Testis (tissue), 3 donors: ENCODE measurements around the gene ZNF705A. TPM values are rescaled to one million over a fixed set of nuclear protein-coding genes. Genes with fewer than 3 reads are reported as not detected.
"Not testable (repeated sequence)": the region's sequence is repeated elsewhere in the genome, so short reads cannot be mapped to it uniquely, and the experiment has no call there.

Experiments used
- DNase-seq: peaks from one replicate; pipeline ENCODE4 v3.0.0-alpha.2; 2019
- H3K27ac ChIP-seq, 2 donors: fragments of 200-600 bp; sonication (generic); one replicate each; pipeline ENCODE4 v1.5.1; 2019
- H3K27me3 ChIP-seq: fragments of 200-600 bp; sonication (generic); one replicate; pipeline ENCODE4 v1.5.1; 2019
- H3K36me3 ChIP-seq: fragments of 200-600 bp; sonication (generic); one replicate; pipeline ENCODE4 v1.5.1; 2017; ENCODE audit warnings: low read depth; ENCODE audit errors: missing control alignments
- H3K4me1 ChIP-seq: fragments of 200-600 bp; sonication (generic); one replicate; pipeline ENCODE4 v1.5.1; 2019
- H3K4me3 ChIP-seq, 2 donors: fragments of 200-600 bp; sonication (generic); one replicate each; pipeline ENCODE4 v1.5.1; 2017 to 2019
- H3K9me3 ChIP-seq: fragments of 200-600 bp; sonication (generic); one replicate; pipeline ENCODE4 v1.5.1; 2017
- CTCF ChIP-seq, 3 experiments: fragments of 450-650 bp in 2 of 3; fragments of 200-600 bp in 1 of 3; sonication (generic) in 1 of 3; IDR thresholded peaks; one replicate each; pipeline ENCODE4 v1.5.1; 2016 to 2019; ENCODE audit warnings: antibody characterized with exemption in 3 of 3, mild to moderate bottlenecking in 2 of 3, moderate library complexity in 1 of 3
- POLR2A ChIP-seq: fragments of 450-650 bp; IDR thresholded peaks from one replicate; pipeline ENCODE4 v1.6.1; 2017; ENCODE audit warnings: antibody characterized with exemption, mild to moderate bottlenecking, moderate library complexity
- WGBS, 2 donors: methylation state at CpG; one replicate each; pipeline ENCODE4 v1.1.5; 2018; 5-methylcytosine and 5-hydroxymethylcytosine counted together
- intact Hi-C: fragments of 100-400 bp; cut with DNase I; formaldehyde crosslinking; loops from one replicate; pipeline ENCODE4 v1.15.1; 2023; ENCODE audit warnings: low total_unique reads
- polyA plus RNA-seq: library from polyadenylated mRNA; stranded (reverse); fragments of 350-450 nt; fragmentation: Illumina TruSeq; extraction: RNeasy Lipid Tissue Mini Kit (QIAGEN cat#74804); gene quantifications from one replicate; pipeline ENCODE4 v1.2.3, GENCODE V29; 2014; ENCODE audit warnings: low read depth, low replicate concordance; ENCODE audit not compliant: insufficient read depth
- total RNA-seq, 2 donors: library from RNA; depleted of rRNA; stranded (reverse); fragments of >200 nt; gene quantifications; one replicate each; pipeline ENCODE4 v1.2.3, GENCODE V29; 2016

The ZNF705A gene
- total and polyA plus RNA-seq, 3 donors from 2014 or later, result 0.43 to 0.87 (median 0.75) TPM

DNA sequence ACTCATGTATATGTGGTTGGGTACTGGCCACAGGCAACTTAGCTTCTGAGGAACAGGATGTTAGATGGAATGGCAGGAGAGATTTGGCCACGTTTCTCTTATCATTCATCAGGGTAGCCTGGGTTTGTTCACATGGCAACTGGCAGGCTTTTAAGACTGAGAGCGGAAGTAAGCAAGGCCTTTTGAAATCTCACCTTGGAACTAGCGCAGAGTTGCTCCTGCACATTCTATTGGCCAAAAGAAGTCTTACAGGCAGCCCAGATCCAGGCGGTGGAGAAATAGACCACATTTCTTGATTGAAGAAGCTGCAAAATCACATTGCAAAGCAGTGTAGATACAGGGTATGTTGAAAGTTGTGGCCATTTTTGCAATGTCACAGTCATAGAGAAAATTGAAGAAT is 29.7 kb upstream of the ZNF705A start:
- TF ChIP-seq CTCF (IDR thresholded peaks at IDR 0.05), result no peak
- no peak for TF ChIP-seq POLR2A
- Histone ChIP-seq H3K9me3 (no peaks in the 10 kb centered on the region), H3K36me3 (no peaks in the 10 kb centered on the region), H3K4me3 (no peak overlapping the region), H3K27ac (no peak overlapping the region), H3K4me1 (no peaks in the 10 kb centered on the region), H3K27me3 (no peaks in the 10 kb centered on the region)
- DNase-seq, result no peak
- intact Hi-C loops, result no loop called here
- 75 to 83% methylated on average over 4 of the region's 4 CpGs for WGBS, 2 donors

DNA sequence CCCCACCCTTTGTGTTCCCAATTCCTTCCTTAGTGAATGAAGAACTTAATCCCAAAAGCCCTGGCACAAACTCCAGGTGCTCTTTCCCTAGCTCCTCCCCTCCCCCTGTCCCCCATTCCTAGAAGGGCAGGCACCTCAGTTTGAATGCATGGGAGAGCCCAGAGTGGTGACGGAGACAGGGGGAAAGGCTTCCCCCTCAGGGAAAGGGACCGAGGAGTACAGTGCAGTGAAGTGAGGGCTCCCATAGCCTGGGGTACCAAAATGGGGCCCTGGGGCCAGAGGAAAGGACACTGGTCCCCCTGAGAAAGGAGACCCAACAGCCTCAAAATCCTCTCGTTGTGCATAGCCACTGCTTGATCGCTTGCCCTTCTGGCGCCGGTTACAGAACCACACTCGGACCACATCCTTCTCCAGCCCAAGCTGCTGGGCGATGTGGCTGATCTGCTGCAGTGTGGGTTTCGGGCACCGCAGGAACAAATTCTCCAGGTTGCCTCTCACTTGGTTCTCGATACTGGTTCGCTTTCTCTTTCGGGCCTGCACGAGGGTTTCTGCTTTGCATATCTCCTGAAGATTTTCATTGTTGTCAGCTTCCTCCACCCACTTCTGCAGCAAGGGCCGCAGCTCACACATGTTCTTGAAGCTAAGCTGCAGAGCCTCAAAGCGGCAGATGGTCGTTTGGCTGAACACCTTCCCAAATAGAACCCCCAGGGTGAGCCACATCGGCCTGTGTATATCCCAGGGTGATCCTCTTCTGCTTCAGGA is 23.0 kb upstream of the ZNF705A start:
- H3K36me3 ChIP-seq, H3K9me3 ChIP-seq, intact Hi-C loops, DNase-seq, H3K27ac ChIP-seq, H3K27me3 ChIP-seq, H3K4me1 ChIP-seq, H3K4me3 ChIP-seq: not testable (repeated sequence)
- whole genome bisulfite sequencing, 2 donors, result 67 to 73% methylated on average over 15 to 16 of the region's 18 CpGs

GRCh38 chr12:8134398-8134930 is 22.4 kb upstream of the ZNF705A start:
- intact Hi-C loops, H3K9me3 ChIP-seq, H3K36me3 ChIP-seq, H3K4me1 ChIP-seq, DNase-seq, H3K27me3 ChIP-seq, H3K27ac ChIP-seq, H3K4me3 ChIP-seq: not testable (repeated sequence)
- WGBS, 2 donors, result 62 to 80% methylated on average over 11 to 23 of the region's 23 CpGs

GRCh38 chr12:8141647-8142046 is 15.2 kb upstream of the ZNF705A start:
- DNase-seq, H3K9me3 ChIP-seq, H3K36me3 ChIP-seq, H3K27me3 ChIP-seq, H3K4me1 ChIP-seq, intact Hi-C loops, H3K27ac ChIP-seq, H3K4me3 ChIP-seq: not testable (repeated sequence)
- 71 to 78% methylated on average over 8 of the region's 8 CpGs for WGBS, 2 donors

- H3K9me3 ChIP-seq, result no peaks in the 10 kb centered on the region
- no peak for TF ChIP-seq POLR2A
- no peak for TF ChIP-seq CTCF (IDR thresholded peaks at IDR 0.05)
- no peak overlapping the region for H3K4me3 ChIP-seq
- intact Hi-C loops, result no loop called here
- peaks cover 5% of the 10 kb centered on the region for H3K4me1 ChIP-seq
- DNase-seq, result no peak
- H3K27ac ChIP-seq, result no peak overlapping the region
- no peaks in the 10 kb centered on the region for H3K36me3 ChIP-seq
- H3K27me3 ChIP-seq, result no peaks in the 10 kb centered on the region
These were observed 13.6 kb upstream of the ZNF705A start for GRCh38 chr12:8143261-8143660.

DNA sequence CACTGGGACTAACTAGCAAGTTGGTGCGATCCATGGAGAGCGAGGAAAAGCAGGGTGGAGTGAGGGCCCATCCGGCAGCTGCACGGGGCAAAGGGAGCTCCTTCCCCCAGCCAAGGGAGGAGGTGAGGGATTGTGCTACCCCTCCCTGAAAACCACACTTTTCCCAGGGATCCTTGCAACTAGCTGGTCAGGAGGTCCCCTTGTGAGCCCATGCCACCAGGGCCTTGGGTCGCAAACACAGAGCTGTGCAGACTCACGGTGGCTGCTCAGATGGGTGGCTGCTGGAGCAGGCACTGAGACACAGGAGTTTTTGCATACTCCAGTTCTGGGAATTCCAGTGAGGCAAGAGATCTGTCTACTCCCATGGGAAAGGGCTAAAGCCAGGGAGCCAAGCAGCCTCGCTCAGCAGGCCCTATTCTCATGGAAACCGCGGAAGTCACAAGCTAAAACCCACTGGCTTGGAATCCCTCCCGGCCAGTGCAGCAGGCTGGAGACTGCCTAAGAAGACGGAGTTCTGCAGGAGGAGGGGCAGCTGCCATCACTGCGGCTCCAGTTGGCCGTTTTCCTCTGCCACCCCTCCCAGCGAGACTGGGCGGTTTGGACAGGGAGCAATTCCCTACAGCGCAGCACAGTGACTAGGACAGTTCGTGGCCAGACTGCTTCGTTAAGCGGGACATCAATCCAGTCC is 10.9 kb upstream of the ZNF705A start:
- Histone ChIP-seq H3K27ac (no peak overlapping the region), H3K9me3 (no peaks in the 10 kb centered on the region), H3K4me3 (peak overlapping the region; percentile 1 to 29), H3K4me1 (peaks cover 5% of the 10 kb centered on the region), H3K36me3 (no peaks in the 10 kb centered on the region), H3K27me3 (no peaks in the 10 kb centered on the region)
- TF ChIP-seq CTCF (IDR thresholded peaks at IDR 0.05) (no peak), POLR2A (no peak)
- peak; percentile 56 for DNase-seq
- WGBS, 2 donors, result 20 to 40% methylated on average over 14 of the region's 19 CpGs
- intact Hi-C loops, result no loop called here
